Panc1 (cell line): Measurements from ENCODE around the gene ANKRD33B.

Experiments
- POLR2AphosphoS5 ChIP-seq: IDR thresholded peaks from 2 replicates; pipeline ENCODE4 v1.6.1; 2012; ENCODE audit warnings: mild to moderate bottlenecking, low read depth, low read length, moderate library complexity
- TF ChIP-seq, protein P1 (sequence below): fragments of 450-650 bp; IDR thresholded peaks from 2 replicates; pipeline ENCODE4 v1.5.1; 2017; ENCODE audit warnings: mild to moderate bottlenecking
- TF ChIP-seq, protein P2 (sequence below), 2 experiments: IDR thresholded peaks; 2 replicates each; pipeline ENCODE4 v1.6.1; 2011 to 2012; ENCODE audit warnings: low read depth in 2 of 2, control low read depth in 1 of 2, low read length in 1 of 2, mild to moderate bottlenecking in 1 of 2, moderate library complexity in 1 of 2; ENCODE audit not compliant: insufficient read depth in 1 of 2

GRCh38 chr5:10682801-10683525, 119.1 kb downstream of the ANKRD33B start:
- TF ChIP-seq POLR2AphosphoS5: no peak
- TF ChIP-seq, protein P1, sequence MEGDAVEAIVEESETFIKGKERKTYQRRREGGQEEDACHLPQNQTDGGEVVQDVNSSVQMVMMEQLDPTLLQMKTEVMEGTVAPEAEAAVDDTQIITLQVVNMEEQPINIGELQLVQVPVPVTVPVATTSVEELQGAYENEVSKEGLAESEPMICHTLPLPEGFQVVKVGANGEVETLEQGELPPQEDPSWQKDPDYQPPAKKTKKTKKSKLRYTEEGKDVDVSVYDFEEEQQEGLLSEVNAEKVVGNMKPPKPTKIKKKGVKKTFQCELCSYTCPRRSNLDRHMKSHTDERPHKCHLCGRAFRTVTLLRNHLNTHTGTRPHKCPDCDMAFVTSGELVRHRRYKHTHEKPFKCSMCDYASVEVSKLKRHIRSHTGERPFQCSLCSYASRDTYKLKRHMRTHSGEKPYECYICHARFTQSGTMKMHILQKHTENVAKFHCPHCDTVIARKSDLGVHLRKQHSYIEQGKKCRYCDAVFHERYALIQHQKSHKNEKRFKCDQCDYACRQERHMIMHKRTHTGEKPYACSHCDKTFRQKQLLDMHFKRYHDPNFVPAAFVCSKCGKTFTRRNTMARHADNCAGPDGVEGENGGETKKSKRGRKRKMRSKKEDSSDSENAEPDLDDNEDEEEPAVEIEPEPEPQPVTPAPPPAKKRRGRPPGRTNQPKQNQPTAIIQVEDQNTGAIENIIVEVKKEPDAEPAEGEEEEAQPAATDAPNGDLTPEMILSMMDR: no peak
- TF ChIP-seq, protein P2, sequence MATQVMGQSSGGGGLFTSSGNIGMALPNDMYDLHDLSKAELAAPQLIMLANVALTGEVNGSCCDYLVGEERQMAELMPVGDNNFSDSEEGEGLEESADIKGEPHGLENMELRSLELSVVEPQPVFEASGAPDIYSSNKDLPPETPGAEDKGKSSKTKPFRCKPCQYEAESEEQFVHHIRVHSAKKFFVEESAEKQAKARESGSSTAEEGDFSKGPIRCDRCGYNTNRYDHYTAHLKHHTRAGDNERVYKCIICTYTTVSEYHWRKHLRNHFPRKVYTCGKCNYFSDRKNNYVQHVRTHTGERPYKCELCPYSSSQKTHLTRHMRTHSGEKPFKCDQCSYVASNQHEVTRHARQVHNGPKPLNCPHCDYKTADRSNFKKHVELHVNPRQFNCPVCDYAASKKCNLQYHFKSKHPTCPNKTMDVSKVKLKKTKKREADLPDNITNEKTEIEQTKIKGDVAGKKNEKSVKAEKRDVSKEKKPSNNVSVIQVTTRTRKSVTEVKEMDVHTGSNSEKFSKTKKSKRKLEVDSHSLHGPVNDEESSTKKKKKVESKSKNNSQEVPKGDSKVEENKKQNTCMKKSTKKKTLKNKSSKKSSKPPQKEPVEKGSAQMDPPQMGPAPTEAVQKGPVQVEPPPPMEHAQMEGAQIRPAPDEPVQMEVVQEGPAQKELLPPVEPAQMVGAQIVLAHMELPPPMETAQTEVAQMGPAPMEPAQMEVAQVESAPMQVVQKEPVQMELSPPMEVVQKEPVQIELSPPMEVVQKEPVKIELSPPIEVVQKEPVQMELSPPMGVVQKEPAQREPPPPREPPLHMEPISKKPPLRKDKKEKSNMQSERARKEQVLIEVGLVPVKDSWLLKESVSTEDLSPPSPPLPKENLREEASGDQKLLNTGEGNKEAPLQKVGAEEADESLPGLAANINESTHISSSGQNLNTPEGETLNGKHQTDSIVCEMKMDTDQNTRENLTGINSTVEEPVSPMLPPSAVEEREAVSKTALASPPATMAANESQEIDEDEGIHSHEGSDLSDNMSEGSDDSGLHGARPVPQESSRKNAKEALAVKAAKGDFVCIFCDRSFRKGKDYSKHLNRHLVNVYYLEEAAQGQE (IDR thresholded peaks at IDR 0.05; ENCODE audit: insufficient read depth in 1 of 2, low read depth in 2 of 2, low read length in 1 of 2): no peak
